Measurements from ENCODE around the gene LBX1. TPM values are rescaled to one million over a fixed set of nuclear protein-coding genes. Genes with fewer than 3 reads are reported as not detected.

The LBX1 gene
- total and polyA plus RNA-seq, 2 donors: not detected

DNA sequence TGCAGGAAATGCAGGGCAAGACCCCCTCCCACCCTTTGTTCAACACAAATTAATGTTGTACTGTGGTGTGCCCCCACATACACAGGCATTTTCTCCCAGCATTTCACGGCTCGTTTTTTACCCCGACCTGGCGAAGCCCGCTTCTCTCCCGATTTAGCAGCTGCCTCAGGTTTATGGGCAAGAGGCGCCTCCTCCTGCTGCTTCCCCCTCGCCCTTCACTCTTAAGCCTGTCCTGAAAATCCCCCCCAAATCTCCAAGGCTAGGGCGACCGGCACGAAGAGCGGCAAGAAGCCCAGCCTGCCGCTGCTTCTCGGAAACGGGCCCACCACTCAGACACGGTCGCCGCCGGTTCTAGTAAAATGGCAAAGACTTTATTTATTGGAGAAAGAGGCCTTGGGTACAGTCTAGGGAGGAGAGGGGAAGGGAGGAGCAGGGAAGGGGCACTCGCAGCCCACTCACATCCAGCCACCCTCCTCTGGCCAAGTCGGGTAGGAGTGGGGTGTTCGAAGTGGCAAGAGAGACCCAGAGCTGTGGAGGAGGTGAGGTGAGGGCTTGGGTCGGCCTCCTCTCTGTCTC, 3.3 kb downstream of the LBX1 start:
- 9% methylated on average over 23 of the region's 23 CpGs for WGBS
- no peak overlapping the region for H3K4me3 ChIP-seq (ENCODE audit: low read depth, low read length)
- no peak overlapping the region for H3K27ac ChIP-seq (ENCODE audit: low read depth)
- no peaks in the 10 kb centered on the region for H3K4me1 ChIP-seq (ENCODE audit: insufficient read depth)
- no peaks in the 10 kb centered on the region for H3K36me3 ChIP-seq (ENCODE audit: insufficient read depth)
- DNase-seq (ENCODE audit: extremely low spot score): no peak

DNA sequence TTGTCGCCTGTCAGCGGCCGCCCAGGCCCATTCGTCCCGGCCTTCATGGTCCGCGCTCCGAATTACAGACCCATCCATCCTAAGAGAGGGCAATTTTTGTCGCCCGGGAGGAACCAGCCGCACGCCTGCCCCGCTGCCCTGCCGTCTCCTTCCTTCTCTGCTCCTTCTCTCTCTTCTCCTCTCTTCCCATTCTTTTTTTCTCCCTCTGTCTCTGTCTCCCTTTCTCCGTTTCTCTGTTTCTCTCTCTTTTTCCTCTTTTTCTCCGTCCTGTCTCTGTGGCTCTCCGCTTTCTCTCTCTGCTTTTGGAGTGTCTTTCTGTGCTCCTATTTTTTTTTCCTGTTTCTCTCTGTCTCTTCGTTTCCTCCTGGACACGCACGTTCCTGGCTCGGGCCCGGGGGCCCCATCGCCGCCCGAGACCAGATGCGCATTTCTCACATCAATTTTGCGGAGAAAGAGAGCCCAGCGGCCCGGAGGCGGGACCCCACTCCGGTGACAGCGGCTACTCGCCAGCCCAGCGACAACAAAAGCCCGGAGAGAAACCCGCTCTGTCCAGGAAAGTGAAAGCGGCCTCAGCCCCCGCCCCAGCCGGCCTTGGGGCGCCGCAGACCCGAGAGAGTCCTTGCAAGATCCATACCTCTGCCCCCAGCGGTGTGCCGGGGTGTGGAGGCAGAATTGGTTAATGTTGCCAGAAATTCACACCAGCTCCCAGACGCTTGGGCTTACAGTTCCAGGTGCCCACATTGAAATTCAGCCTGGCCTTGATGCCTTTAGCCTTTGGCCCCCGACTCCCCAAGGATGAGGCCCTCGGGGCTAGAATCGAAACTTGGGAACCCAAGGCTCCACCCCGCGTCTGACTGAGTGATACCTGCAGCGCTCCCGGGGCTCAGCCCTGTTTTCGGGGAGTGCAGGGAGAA, 4.1 kb downstream of the LBX1 start:
- Histone ChIP-seq H3K4me3 (ENCODE audit: low read depth, low read length) (peak overlapping the region; percentile 4), H3K4me1 (ENCODE audit: insufficient read depth) (no peaks in the 10 kb centered on the region), H3K36me3 (ENCODE audit: insufficient read depth) (no peaks in the 10 kb centered on the region), H3K27ac (ENCODE audit: low read depth) (no peak overlapping the region)
- no peak for DNase-seq (ENCODE audit: extremely low spot score)
- WGBS: 4% methylated on average over 53 of the region's 53 CpGs

DNA sequence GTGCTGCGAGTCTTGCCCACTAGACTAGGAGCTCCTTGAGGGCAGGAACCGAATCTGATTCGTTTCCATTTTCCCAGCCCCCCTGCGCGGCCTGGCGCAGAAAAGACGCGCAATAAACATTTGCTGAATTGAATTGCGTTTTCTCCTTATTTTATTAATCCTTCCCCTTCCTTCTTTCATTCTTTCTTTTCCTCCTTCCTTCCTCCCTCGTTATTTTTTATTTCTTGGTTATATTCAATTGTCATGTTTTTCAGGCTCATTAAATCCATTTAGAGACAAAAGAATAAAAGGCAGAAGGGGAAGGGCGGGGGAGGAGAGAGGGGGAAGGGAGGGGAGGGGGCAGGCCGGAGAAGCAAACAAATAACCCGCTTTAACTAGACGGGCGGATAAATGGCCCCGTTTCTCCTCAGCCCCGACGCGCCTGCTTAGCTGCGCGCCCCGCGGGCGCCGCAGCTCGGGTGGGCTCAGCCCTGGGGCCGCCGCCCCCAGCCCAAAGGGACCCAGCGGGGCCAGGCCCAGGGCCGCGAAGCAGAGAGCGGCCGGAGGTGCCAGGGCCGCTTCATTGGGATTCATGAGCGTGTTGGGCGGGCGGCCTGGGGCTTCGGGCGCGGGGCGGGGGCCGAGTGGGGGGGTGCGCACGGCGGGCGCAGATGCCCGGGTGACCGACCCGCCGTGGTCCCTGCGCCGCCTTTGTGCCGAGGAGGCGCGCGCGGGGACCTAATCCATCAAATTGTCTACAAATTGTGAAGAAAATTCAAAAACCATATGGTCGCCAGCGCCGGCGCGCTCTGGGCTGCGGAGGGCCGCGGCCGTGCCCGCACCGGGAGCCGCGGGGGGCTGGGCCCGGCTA, 5.0 kb downstream of the LBX1 start:
- no peak for DNase-seq (ENCODE audit: extremely low spot score)
- Histone ChIP-seq H3K27ac (ENCODE audit: low read depth) (no peak overlapping the region), H3K36me3 (ENCODE audit: insufficient read depth) (no peaks in the 10 kb centered on the region), H3K4me1 (ENCODE audit: insufficient read depth) (no peaks in the 10 kb centered on the region), H3K4me3 (ENCODE audit: low read depth, low read length) (no peak overlapping the region)
- WGBS: 3% methylated on average over 71 of the region's 71 CpGs

DNA sequence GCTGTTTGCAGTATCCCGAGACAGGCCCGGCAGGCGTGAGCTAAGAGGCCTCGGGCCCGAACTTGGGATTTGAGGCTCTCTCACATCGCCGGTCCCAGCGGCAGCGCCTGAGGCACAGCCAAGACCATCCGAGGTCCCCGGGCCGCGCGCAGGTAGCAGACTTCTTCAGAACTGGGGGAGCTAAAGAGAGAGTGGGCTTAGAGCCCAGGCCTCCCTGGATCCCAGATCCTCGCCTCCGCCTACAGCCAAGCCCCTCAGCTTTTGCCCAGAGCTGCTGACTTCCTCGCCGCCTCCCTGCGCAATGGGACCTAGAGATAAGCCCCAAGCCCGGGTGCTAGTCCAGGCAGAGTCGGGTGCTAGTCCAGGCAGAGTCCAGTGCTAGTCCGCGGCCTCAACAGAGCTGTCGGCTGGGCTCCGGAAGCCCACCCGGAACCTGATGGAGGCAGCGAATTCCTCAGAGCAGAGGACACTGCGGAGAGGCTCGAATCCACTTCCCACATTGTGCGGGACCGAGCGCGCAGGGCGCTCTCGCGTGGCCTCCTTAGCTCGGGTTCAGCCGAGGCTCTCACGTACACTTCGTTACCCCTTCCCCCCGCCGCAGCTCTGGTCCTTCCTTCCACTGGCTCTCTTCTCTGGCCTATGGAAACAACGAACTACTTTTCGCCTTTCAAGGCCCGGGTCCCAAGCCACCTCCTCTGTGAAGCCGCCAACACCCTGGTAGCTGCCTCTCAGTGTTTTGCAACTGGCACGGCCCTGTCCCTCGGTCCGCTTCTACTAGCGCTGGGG, 5.8 kb downstream of the LBX1 start:
- no peak overlapping the region for H3K27ac ChIP-seq (ENCODE audit: low read depth)
- 7% methylated on average over 50 of the region's 50 CpGs for WGBS
- H3K4me1 ChIP-seq (ENCODE audit: insufficient read depth): no peaks in the 10 kb centered on the region
- H3K4me3 ChIP-seq (ENCODE audit: low read depth, low read length): peak overlapping the region; percentile 29
- no peak for DNase-seq (ENCODE audit: extremely low spot score)
- no peaks in the 10 kb centered on the region for H3K36me3 ChIP-seq (ENCODE audit: insufficient read depth)

DNA sequence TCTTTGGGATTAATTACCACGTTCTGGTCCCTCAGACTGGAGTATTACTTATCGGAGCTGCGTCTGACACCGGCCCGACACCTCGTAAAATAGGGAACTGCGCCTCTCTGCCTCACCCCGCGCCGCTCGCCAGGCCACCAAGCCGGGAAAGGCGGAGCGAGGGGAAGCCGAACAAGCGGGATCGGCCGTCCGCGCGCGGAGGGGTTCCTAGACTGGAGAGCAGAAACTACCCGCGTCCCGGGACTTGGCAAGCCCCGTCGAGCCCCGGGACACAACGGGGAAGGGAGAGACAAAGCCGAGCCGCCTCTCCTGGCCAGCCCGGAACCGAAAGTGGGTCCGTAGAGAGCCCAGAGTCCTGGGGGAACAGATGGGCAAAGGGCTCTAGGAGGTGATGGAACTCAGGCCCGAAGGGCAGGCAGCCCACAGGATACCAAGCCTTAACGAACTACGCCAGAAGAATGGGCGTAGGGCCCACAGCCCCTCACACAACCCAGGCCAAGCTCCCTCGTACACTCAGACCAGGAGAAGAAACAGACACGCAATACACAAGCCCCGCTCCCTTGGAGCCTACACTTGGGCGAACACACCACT, 6.5 kb downstream of the LBX1 start:
- 2% methylated on average over 42 of the region's 42 CpGs for WGBS

DNA sequence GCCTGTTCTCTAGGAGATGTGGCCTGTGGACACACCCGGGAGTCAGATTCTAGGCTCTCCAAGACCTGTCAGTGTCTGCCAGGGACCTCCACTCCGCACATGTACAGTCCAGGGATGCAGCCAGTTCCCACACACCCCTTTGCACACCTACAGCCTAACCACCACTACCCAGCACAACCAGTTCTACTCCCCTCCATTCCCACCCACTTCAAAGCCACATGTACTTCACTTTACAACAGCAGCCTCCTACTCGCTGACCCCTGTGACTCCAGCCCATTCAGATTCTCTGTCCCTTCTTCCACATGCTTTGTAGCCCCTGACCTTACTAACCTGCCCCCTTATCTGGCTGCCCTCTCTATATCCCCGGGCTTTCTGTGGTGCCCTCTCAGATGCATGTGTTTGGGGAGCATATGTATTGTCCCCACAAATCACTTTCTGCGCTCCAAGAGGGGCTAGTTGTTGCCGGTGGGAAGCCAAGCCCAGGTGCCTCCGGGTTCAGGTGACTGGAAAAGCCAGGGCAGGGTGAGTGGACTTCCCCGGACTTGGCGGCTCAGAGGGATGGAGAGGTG, 7.2 kb downstream of the LBX1 start:
- Histone ChIP-seq H3K27ac (ENCODE audit: low read depth) (no peak overlapping the region), H3K4me1 (ENCODE audit: insufficient read depth) (no peaks in the 10 kb centered on the region), H3K4me3 (ENCODE audit: low read depth, low read length) (no peak overlapping the region), H3K36me3 (ENCODE audit: insufficient read depth) (no peaks in the 10 kb centered on the region)
- WGBS: 5% methylated on average over 9 of the region's 9 CpGs
- DNase-seq (ENCODE audit: extremely low spot score): no peak

More for the DNA sequence above, 6.5 kb downstream of the LBX1 start:
- peak overlapping the region; percentile 29 for H3K4me3 ChIP-seq (ENCODE audit: low read depth, low read length)
- H3K27ac ChIP-seq (ENCODE audit: low read depth): no peak overlapping the region
- no peaks in the 10 kb centered on the region for H3K4me1 ChIP-seq (ENCODE audit: insufficient read depth)
- no peak for DNase-seq (ENCODE audit: extremely low spot score)
- no peaks in the 10 kb centered on the region for H3K36me3 ChIP-seq (ENCODE audit: insufficient read depth)

DNA sequence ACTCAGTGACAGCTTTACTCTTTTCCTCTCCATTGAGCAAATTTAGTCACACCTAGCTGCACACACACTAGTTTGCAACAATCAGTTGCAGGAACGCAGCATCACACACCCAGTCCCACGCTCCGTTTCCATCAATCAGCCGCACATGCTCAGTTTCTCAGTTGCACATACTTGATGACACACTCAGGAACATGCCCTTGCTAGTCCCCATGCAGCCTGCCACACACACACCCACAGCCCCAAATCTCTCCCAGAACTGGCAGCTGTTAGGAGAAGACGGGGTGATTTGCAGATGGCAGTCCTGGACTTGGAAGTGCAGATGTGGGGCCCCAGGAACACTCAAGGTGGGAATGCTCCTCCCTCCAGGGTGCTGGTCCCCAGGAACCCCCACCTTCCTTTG, 7.7 kb downstream of the LBX1 start:
- no peak for DNase-seq (ENCODE audit: extremely low spot score)
- no peaks in the 10 kb centered on the region for H3K36me3 ChIP-seq (ENCODE audit: insufficient read depth)
- no peaks in the 10 kb centered on the region for H3K4me1 ChIP-seq (ENCODE audit: insufficient read depth)
- no peak overlapping the region for H3K4me3 ChIP-seq (ENCODE audit: low read depth, low read length)
- no peak overlapping the region for H3K27ac ChIP-seq (ENCODE audit: low read depth)
- 19% methylated on average over 5 of the region's 5 CpGs for WGBS

DNA sequence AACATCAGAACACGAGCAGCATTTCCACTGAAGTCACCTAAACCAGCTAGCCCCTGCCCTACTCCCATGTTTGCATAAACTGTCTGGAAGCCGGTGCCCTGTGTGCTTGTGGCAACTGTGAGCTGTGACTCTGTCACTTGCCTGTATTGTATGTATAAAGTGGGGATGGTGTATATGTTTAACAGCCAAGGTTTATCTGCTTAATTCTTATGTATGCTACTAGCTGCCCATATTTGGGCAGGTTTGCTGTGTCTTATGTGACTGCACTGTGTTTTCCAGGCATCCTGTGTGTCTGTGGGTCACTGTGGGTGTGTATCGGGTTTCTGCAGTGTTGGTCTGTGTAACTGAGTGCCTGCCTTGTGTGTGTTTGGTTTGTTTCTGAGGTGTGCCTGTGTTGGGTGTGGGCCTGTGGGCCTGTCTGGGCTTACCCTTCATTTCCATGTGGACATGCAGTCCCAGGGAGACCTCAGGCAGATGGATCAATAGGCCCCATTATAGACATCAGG, 9.3 kb downstream of the LBX1 start:
- Histone ChIP-seq H3K4me1 (ENCODE audit: insufficient read depth) (no peaks in the 10 kb centered on the region), H3K27ac (ENCODE audit: low read depth) (no peak overlapping the region), H3K36me3 (ENCODE audit: insufficient read depth) (no peaks in the 10 kb centered on the region), H3K4me3 (ENCODE audit: low read depth, low read length) (no peak overlapping the region)
- WGBS: 45% methylated on average over 3 of the region's 3 CpGs
- no peak for DNase-seq (ENCODE audit: extremely low spot score)

DNA sequence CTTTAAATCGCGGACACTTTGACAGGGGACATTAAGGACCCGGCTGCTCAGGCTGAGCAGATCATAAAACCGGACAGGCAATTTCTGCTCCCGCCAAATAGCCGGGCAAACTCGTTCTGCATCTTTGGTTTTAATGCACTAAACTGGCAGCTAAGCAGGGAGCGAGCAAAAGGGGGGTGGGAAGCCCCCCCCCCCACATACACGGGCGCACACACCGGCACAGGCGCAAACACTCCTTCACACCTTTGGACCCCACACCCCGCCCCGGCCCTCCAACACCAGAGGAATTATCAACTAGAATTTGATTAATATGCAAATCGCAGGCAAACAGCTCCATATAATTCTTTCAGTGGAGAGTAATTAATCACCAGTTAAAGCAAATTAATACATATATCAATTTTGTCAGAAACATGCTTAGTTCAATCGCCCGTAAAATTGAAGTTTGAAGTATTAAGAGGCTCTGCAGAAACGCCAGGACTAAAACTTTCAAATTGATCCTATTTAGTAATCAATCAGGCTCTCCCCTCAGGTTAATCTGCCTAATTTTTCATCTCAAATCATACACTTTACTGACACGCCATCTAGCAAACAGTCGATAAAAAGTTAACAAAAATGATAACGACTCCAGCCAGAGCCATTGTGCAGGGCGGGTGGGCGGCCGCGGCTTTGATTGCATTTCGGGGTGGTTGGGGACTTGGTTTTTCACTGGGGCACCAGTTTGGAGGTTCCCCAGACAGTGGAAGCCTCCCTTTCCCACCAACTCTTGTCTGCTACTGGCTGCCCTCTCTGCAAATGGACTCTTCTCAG, 9.9 kb downstream of the LBX1 start:
- no peaks in the 10 kb centered on the region for H3K4me1 ChIP-seq (ENCODE audit: insufficient read depth)
- no peak overlapping the region for H3K4me3 ChIP-seq (ENCODE audit: low read depth, low read length)
- 19% methylated on average over 26 of the region's 26 CpGs for WGBS
- no peak for DNase-seq (ENCODE audit: extremely low spot score)
- H3K36me3 ChIP-seq (ENCODE audit: insufficient read depth): no peaks in the 10 kb centered on the region
- H3K27ac ChIP-seq (ENCODE audit: low read depth): no peak overlapping the region

DNA sequence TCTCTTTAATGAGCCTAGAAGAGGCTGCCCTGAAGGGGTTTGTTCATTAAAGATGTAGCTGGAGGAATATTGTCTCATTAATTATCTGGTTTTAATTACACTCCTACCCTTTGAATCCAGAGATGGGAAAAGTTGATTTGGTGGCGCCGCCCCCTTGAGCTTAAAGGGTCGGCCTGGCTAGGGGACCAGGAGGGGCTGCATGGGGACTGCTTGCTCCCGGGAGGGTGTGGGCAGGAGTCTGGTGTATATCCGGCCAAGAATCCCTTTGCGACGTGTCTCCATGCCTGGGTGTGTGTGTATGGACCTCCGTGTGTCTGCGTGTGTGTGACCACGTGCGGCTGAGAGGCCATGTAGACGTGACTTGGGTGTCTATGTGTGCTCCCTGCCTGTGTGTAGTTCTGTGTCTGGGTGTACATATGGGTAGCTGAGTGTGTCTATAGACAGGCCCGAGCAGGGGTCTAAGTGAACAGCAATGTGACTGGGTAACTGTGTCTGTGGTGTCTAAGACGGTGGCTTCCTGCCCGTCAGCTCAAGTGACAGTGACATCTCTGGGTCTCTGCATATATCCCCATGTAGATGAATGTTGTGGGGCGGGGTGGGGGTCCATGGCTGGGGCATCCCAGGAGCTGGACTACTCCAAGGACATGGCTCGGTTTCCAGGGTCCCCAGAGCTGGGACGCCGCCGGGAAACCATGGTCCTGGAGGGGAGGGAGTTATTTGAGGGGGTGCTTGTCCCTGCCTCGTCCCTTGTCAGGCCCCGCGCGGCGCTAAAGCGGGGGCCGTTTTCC, 10.7 kb downstream of the LBX1 start:
- no peak overlapping the region for H3K4me3 ChIP-seq (ENCODE audit: low read depth, low read length)
- H3K27ac ChIP-seq (ENCODE audit: low read depth): no peak overlapping the region
- 9% methylated on average over 27 of the region's 27 CpGs for WGBS
- no peaks in the 10 kb centered on the region for H3K4me1 ChIP-seq (ENCODE audit: insufficient read depth)
- no peaks in the 10 kb centered on the region for H3K36me3 ChIP-seq (ENCODE audit: insufficient read depth)
- no peak for DNase-seq (ENCODE audit: extremely low spot score)

DNA sequence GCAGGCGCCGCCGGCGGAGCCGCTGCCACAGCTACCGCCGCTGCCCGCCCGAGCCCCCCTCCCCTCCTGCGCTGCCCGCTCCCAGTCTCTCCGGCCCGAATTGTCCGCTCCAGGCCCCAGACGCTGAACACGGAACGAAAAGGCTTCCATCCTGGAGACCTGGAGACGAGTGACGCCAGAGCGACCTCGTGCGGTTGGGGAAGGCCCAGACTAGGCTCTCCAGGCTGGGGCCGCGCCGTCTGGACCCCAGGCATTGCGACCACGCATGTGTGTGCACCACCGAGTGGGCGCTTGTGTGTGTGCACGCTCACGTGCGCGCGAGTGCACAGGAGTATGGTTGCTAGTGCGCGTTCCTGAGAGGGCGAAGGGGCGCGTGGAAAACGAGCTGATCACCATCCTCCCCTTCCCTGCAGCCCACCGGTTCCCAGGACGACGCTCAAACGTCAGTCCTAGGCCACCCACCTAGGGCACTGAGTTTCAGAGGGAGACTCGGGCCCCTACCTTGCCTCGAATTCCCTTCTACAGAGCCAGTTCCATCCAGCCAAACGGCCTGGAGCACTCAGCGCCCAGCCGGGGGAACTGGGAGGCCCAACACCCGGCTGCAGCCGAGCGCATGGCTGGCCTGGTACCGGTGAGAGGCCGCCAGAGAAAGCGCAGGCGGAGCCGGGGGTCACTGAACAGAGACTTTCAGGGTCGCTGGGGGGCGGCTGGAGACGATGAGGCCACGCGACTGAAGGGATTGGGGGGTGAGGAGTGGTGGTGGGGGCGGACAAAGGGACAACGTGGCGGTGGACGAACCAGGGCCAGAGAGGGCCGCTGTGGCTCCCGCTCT, 11.6 kb downstream of the LBX1 start:
- Histone ChIP-seq H3K27ac (ENCODE audit: low read depth) (no peak overlapping the region), H3K4me3 (ENCODE audit: low read depth, low read length) (peak overlapping the region; percentile 2), H3K4me1 (ENCODE audit: insufficient read depth) (no peaks in the 10 kb centered on the region), H3K36me3 (ENCODE audit: insufficient read depth) (no peaks in the 10 kb centered on the region)
- DNase-seq (ENCODE audit: extremely low spot score): no peak
- WGBS: 2% methylated on average over 68 of the region's 68 CpGs
